PC-3 (cell line): ENCODE data around the gene ZNF91. TPM values are rescaled to one million over a fixed set of nuclear protein-coding genes. Genes with fewer than 3 reads are reported as not detected.

Experiments used
- ATAC-seq: fragments of 200-7000 bp; cut with Tn5 transposase; 2 replicates; pipeline ENCODE4 v1.9.1; 2020; ENCODE audit warnings: mild to moderate bottlenecking, moderate library complexity
- BruUV-seq: library from RNA; stranded (reverse); fragments of 400-500 nt; replicated peaks from 2 replicates; lab custom pipeline; 2021; lab: Mats Ljungman, UMichigan
- CTCF ChIA-PET: fragments of 300-600 bp; sonication (Branson Sonifier 250); formaldehyde crosslinking; loops from one replicate; lab custom pipeline; 2022; ENCODE audit warnings: antibody characterized with exemption; lab: Charles Lee
- POLR2A ChIA-PET: fragments of 300-600 bp; sonication (Branson Sonifier 250); formaldehyde crosslinking; loops from one replicate; lab custom pipeline; 2022; ENCODE audit warnings: antibody characterized with exemption; ENCODE audit not compliant: unreplicated experiment; lab: Charles Lee
- DNase-seq: peaks from one replicate; pipeline ENCODE4 v3.0.0-alpha.2; 2015
- H2AFZ ChIP-seq: fragments of 300-600 bp; sonication (generic); 2 replicates; pipeline ENCODE4 v1.6.0; 2016; ENCODE audit warnings: antibody characterized with exemption, low read length
- H3F3A ChIP-seq: fragments of 300-600 bp; sonication (generic); one replicate; pipeline ENCODE4 v1.6.0; 2017; ENCODE audit warnings: antibody characterized with exemption, low read length, control low read depth, mild to moderate bottlenecking; ENCODE audit not compliant: unreplicated experiment
- H3K27ac ChIP-seq: fragments of 300-600 bp; sonication (generic); 2 replicates; pipeline ENCODE4 v1.5.1; 2016; ENCODE audit warnings: mild to moderate bottlenecking, low read length
- H3K27me3 ChIP-seq: fragments of 300-600 bp; sonication (generic); 2 replicates; pipeline ENCODE4 v1.6.1; 2016; ENCODE audit warnings: low read length, mixed read lengths
- H3K36me3 ChIP-seq: fragments of 300-600 bp; sonication (generic); 2 replicates; pipeline ENCODE4 v1.6.1; 2016; ENCODE audit warnings: low read depth, mixed run types, low read length, mixed read lengths
- H3K4me1 ChIP-seq: fragments of 300-600 bp; sonication (generic); 2 replicates; pipeline ENCODE4 v1.5.1; 2016; ENCODE audit warnings: low read length; ENCODE audit not compliant: insufficient read depth
- H3K4me2 ChIP-seq: fragments of 300-600 bp; sonication (generic); 2 replicates; pipeline ENCODE4 v1.6.0; 2016; ENCODE audit warnings: low read length
- H3K4me3 ChIP-seq: fragments of 300-600 bp; sonication (generic); 2 replicates; pipeline ENCODE4 v1.5.1; 2016; ENCODE audit warnings: mild to moderate bottlenecking, low read length, mixed read lengths
- H3K79me2 ChIP-seq: fragments of 300-600 bp; sonication (generic); 2 replicates; pipeline ENCODE4 v1.6.1; 2017; ENCODE audit warnings: low read length, mixed read lengths
- H3K9ac ChIP-seq: fragments of 300-600 bp; sonication (generic); 2 replicates; pipeline ENCODE4 v1.6.0; 2016; ENCODE audit warnings: mild to moderate bottlenecking, low read length
- H3K9me2 ChIP-seq: fragments of 300-600 bp; sonication (generic); replicated peaks from 2 replicates; pipeline ENCODE4 v1.6.1; 2016; ENCODE audit warnings: mixed run types, low read length, mixed read lengths
- H3K9me3 ChIP-seq: fragments of 300-600 bp; sonication (generic); 2 replicates; pipeline ENCODE4 v1.6.1; 2016; ENCODE audit warnings: low read length, mixed read lengths
- H4K20me1 ChIP-seq: fragments of 300-600 bp; sonication (generic); 2 replicates; pipeline ENCODE4 v1.6.1; 2016; ENCODE audit warnings: low read length, mixed read lengths
- EZH2 ChIP-seq: fragments of 300-600 bp; sonication (generic); IDR thresholded peaks from one replicate; pipeline ENCODE4 v1.6.1; 2017; ENCODE audit warnings: antibody characterized with exemption, mild to moderate bottlenecking, low read length; ENCODE audit not compliant: unreplicated experiment
- EZH2phosphoT487 ChIP-seq: fragments of 300-600 bp; sonication (generic); IDR thresholded peaks from 2 replicates; pipeline ENCODE4 v1.6.1; 2018; ENCODE audit warnings: mild to moderate bottlenecking, antibody characterized with exemption, low read length, borderline replicate concordance
- intact Hi-C: fragments of 100-400 bp; cut with micrococcal nuclease; formaldehyde crosslinking; loops from 2 replicates; pipeline ENCODE4 v1.9.0; 2023
- total RNA-seq: library from RNA; depleted of rRNA; stranded (reverse); fragments of >200 nt; gene quantifications from 2 replicates; pipeline ENCODE4 v1.2.3, GENCODE V29; 2014
- TF ChIP-seq, protein P1 (sequence below): fragments of 300-600 bp; sonication (generic); conservative IDR thresholded peaks from 2 replicates; pipeline ENCODE4 v1.5.1; 2017; ENCODE audit warnings: antibody characterized with exemption, low read depth, mild to moderate bottlenecking, low read length

Gene ZNF91
- total RNA-seq, 1 experiment from 2014 or later = 22.2 TPM

DNA sequence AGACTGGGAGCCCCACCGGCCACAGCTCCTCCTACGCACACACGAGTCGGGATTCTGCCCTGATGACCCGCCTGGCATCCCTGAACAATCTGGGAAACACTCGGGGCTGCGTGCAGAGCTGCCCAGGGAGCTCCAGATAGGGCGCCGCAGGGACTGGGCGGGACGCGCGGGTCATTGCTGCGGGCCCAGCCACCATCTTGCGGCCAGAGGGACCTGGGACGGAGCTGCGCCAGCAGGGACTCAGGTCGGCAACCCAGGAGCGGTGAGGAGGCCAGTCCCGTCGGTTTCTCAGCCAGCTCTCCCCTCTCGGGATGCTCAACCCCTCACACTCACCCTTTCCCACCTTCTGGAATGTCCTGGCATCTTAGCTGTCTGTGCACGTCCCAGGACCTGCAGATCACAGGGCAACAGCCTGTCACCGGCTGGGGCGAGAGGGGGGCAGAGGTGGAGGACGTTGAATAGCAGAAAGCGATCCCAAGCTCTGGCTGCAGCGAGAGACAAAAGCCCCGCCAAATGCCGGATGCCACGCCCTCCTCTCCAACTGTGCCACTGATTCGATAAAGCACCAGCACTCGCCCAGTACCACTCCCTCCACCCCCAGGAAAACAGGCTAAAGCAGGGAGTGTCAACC lies 20.4 kb upstream of the ZNF91 start:
- no TSS peak for BruUV-seq
- ATAC-seq (no peak), DNase-seq (no peak)
- H2AFZ ChIP-seq = no peak overlapping the region
- no peak overlapping the region for H3K4me2 ChIP-seq
- H3K27ac ChIP-seq = no peak overlapping the region
- ChIA-PET CTCF (no interaction called here), POLR2A (no interaction called here)
- TF ChIP-seq EZH2 (no peak), EZH2phosphoT487 (no peak)
- TF ChIP-seq, protein P1, sequence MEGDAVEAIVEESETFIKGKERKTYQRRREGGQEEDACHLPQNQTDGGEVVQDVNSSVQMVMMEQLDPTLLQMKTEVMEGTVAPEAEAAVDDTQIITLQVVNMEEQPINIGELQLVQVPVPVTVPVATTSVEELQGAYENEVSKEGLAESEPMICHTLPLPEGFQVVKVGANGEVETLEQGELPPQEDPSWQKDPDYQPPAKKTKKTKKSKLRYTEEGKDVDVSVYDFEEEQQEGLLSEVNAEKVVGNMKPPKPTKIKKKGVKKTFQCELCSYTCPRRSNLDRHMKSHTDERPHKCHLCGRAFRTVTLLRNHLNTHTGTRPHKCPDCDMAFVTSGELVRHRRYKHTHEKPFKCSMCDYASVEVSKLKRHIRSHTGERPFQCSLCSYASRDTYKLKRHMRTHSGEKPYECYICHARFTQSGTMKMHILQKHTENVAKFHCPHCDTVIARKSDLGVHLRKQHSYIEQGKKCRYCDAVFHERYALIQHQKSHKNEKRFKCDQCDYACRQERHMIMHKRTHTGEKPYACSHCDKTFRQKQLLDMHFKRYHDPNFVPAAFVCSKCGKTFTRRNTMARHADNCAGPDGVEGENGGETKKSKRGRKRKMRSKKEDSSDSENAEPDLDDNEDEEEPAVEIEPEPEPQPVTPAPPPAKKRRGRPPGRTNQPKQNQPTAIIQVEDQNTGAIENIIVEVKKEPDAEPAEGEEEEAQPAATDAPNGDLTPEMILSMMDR = no peak
- H3F3A ChIP-seq = no peaks in the 10 kb centered on the region
- H3K27me3 ChIP-seq = no peaks in the 10 kb centered on the region
- H3K79me2 ChIP-seq = no peaks in the 10 kb centered on the region
- H3K4me3 ChIP-seq = no peak overlapping the region
- no peaks in the 10 kb centered on the region for H3K36me3 ChIP-seq
- intact Hi-C loops = no loop called here
- H3K9me3 ChIP-seq = no peaks in the 10 kb centered on the region
- no peaks in the 10 kb centered on the region for H3K9me2 ChIP-seq
- H3K4me1 ChIP-seq = no peaks in the 10 kb centered on the region
- H4K20me1 ChIP-seq = no peaks in the 10 kb centered on the region
- H3K9ac ChIP-seq = no peak overlapping the region

DNA sequence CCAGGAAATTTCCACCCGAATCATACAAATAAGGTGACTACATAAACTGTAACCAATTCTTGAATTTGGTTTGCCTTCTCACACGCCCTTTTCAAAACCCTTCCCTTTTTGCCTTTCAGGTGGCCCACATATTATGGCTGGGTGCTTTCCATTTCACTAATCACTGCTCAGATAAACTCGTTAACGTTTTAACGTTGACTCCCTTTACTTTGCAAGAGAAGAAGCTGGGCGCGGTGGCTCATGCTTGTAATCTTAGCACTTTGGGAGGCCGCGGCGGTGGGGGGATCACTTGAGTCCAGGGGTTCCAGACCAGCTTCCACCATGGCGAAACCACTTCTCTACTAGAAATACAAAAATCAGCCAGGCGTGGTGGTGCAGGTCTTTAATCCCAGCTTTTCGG lies 19.8 kb upstream of the ZNF91 start:
- H3K4me1 ChIP-seq = no peaks in the 10 kb centered on the region
- H3K9me3 ChIP-seq = no peaks in the 10 kb centered on the region
- H3K4me2 ChIP-seq = no peak overlapping the region
- H3K4me3 ChIP-seq = no peak overlapping the region
- POLR2A ChIA-PET = no interaction called here
- DNase-seq (no peak), ATAC-seq (no peak)
- BruUV-seq = no TSS peak
- H2AFZ ChIP-seq = no peak overlapping the region
- CTCF ChIA-PET = no interaction called here
- intact Hi-C loops = no loop called here
- H3K9ac ChIP-seq = no peak overlapping the region
- no peaks in the 10 kb centered on the region for H3K79me2 ChIP-seq
- H3K36me3 ChIP-seq = no peaks in the 10 kb centered on the region
- no peak overlapping the region for H3K27ac ChIP-seq
- H3K27me3 ChIP-seq = no peaks in the 10 kb centered on the region
- H3K9me2 ChIP-seq = no peaks in the 10 kb centered on the region
- no peaks in the 10 kb centered on the region for H3F3A ChIP-seq
- TF ChIP-seq EZH2phosphoT487 (no peak), EZH2 (no peak)
- TF ChIP-seq, protein P1 = no peak
- no peaks in the 10 kb centered on the region for H4K20me1 ChIP-seq

GRCh38 chr19:23410155-23410554 lies 14.9 kb upstream of the ZNF91 start:
- CTCF ChIA-PET = no interaction called here
- Histone ChIP-seq H3K27ac (no peak overlapping the region), H3K4me1 (no peaks in the 10 kb centered on the region), H2AFZ (no peak overlapping the region), H3K4me3 (no peak overlapping the region), H3K9me3 (no peaks in the 10 kb centered on the region), H3K9ac (no peak overlapping the region), H4K20me1 (no peaks in the 10 kb centered on the region), H3F3A (no peaks in the 10 kb centered on the region), H3K27me3 (no peaks in the 10 kb centered on the region), H3K9me2 (no peaks in the 10 kb centered on the region), H3K4me2 (no peak overlapping the region), H3K79me2 (no peaks in the 10 kb centered on the region), H3K36me3 (no peaks in the 10 kb centered on the region)
- ATAC-seq = no peak
- TF ChIP-seq, protein P1 = no peak
- no peak for TF ChIP-seq EZH2phosphoT487
- TF ChIP-seq EZH2 = no peak
- no TSS peak for BruUV-seq
- POLR2A ChIA-PET = no interaction called here
- intact Hi-C loops = no loop called here
- no peak for DNase-seq
